T-helper 2 cell (primary cell): ENCODE data around the gene MS4A18.

ENCODE experiments used
- DNase-seq, 5 experiments: peaks; one replicate each; pipeline versions ENCODE4 v3.0.0 to v3.0.0-alpha.2; 2012 to 2022

MS4A18 gene

GRCh38 chr11:60768202-60768601, 43.7 kb downstream of the MS4A18 start:
- no peak for DNase-seq

- DNase-seq: no peak
Observed at GRCh38 chr11:60769273-60769672, 44.8 kb downstream of the MS4A18 start.

- DNase-seq: no peak
Observed at GRCh38 chr11:60769811-60770210, 45.3 kb downstream of the MS4A18 start.

- no peak for DNase-seq
Observed at GRCh38 chr11:60771146-60771545, 46.6 kb downstream of the MS4A18 start.

GRCh38 chr11:60771879-60772525, 47.5 kb downstream of the MS4A18 start:
- DNase-seq: no peak

GRCh38 chr11:60772666-60773065, 48.1 kb downstream of the MS4A18 start:
- no peak for DNase-seq

GRCh38 chr11:60774726-60775125, 50.2 kb downstream of the MS4A18 start:
- DNase-seq: no peak

- peak; percentile 31 to 87 (median 69) for DNase-seq
Observed at GRCh38 chr11:60775420-60775961, 51.0 kb downstream of the MS4A18 start.

- no peak for DNase-seq
Observed at GRCh38 chr11:60776167-60776566, 51.6 kb downstream of the MS4A18 start.

- DNase-seq: no peak
Observed at GRCh38 chr11:60777106-60777505, 52.6 kb downstream of the MS4A18 start.

- DNase-seq: no peak
Observed at GRCh38 chr11:60777572-60777971, 53.1 kb downstream of the MS4A18 start.

- no peak for DNase-seq
Observed at GRCh38 chr11:60780065-60780464, 55.5 kb downstream of the MS4A18 start.

GRCh38 chr11:60780774-60781173, 56.3 kb downstream of the MS4A18 start:
- DNase-seq: no peak

GRCh38 chr11:60781286-60781980, 56.9 kb downstream of the MS4A18 start:
- no peak for DNase-seq

- DNase-seq: no peak
Observed at GRCh38 chr11:60781981-60782316, 57.4 kb downstream of the MS4A18 start.

GRCh38 chr11:60782393-60783140, 58.0 kb downstream of the MS4A18 start:
- no peak for DNase-seq

GRCh38 chr11:60783141-60783484, 58.6 kb downstream of the MS4A18 start:
- no peak for DNase-seq

- no peak for DNase-seq
Observed at GRCh38 chr11:60783911-60784310, 59.4 kb downstream of the MS4A18 start.

- DNase-seq: no peak
Observed at GRCh38 chr11:60785136-60785535, 60.6 kb downstream of the MS4A18 start, which contains the start of gene MS4A10. TSS of gene MS4A10 (plus strand) at chr11:60785333. CDS start at chr11:60790336, 5,003 bp downstream.

- no peak for DNase-seq
Observed at GRCh38 chr11:60785806-60786361, 61.4 kb downstream of the MS4A18 start.

GRCh38 chr11:60786811-60787567, 62.5 kb downstream of the MS4A18 start:
- no peak for DNase-seq

GRCh38 chr11:60788401-60789125, 64.0 kb downstream of the MS4A18 start:
- no peak for DNase-seq
